ENCODE measurements around the gene GPR26. TPM values are rescaled to one million over a fixed set of nuclear protein-coding genes. Genes with fewer than 3 reads are reported as not detected.

GPR26 gene
- total RNA-seq, 1 donor from 2014 or later: not detected

- Mint-ChIP-seq H3K4me3 (no peak overlapping the region), H3K36me3 (no peaks in the 10 kb centered on the region), H3K27me3 (ENCODE audit: low read depth) (peaks cover 75% of the 10 kb centered on the region), H3K4me1 (no peaks in the 10 kb centered on the region), H3K9me3 (no peaks in the 10 kb centered on the region), H3K27ac (no peak overlapping the region)
- no peak for TF ChIP-seq CTCF (IDR thresholded peaks at IDR 0.05; ENCODE audit: unreplicated experiment)
- no peak for DNase-seq (ENCODE audit: low spot score in 2 of 2, unreplicated experiment in 2 of 2)
Observed at GRCh38 chr10:123675811-123676210, 9.7 kb downstream of the GPR26 start.

- H3K27me3 Mint-ChIP-seq (ENCODE audit: low read depth): peaks cover 65% of the 10 kb centered on the region
- no peaks in the 10 kb centered on the region for H3K9me3 Mint-ChIP-seq
- no peaks in the 10 kb centered on the region for H3K4me1 Mint-ChIP-seq
- no peak for TF ChIP-seq CTCF (IDR thresholded peaks at IDR 0.05; ENCODE audit: unreplicated experiment)
- H3K27ac Mint-ChIP-seq: no peak overlapping the region
- no peak for DNase-seq (ENCODE audit: low spot score in 2 of 2, unreplicated experiment in 2 of 2)
- H3K4me3 Mint-ChIP-seq: no peak overlapping the region
- H3K36me3 Mint-ChIP-seq: no peaks in the 10 kb centered on the region
Observed at GRCh38 chr10:123677556-123677955, 11.4 kb downstream of the GPR26 start.

- Mint-ChIP-seq H3K9me3 (no peaks in the 10 kb centered on the region), H3K4me3 (no peak overlapping the region), H3K36me3 (no peaks in the 10 kb centered on the region), H3K4me1 (no peaks in the 10 kb centered on the region), H3K27me3 (ENCODE audit: low read depth) (peaks cover 64% of the 10 kb centered on the region), H3K27ac (no peak overlapping the region)
- DNase-seq (ENCODE audit: low spot score in 2 of 2, unreplicated experiment in 2 of 2): no peak
- no peak for TF ChIP-seq CTCF (IDR thresholded peaks at IDR 0.05; ENCODE audit: unreplicated experiment)
Observed at GRCh38 chr10:123678376-123678775, 12.2 kb downstream of the GPR26 start.

- DNase-seq (ENCODE audit: low spot score in 2 of 2, unreplicated experiment in 2 of 2): no peak
- Mint-ChIP-seq H3K9me3 (no peaks in the 10 kb centered on the region), H3K4me1 (no peaks in the 10 kb centered on the region), H3K27me3 (ENCODE audit: low read depth) (peaks cover 58% of the 10 kb centered on the region), H3K4me3 (no peak overlapping the region), H3K36me3 (no peaks in the 10 kb centered on the region), H3K27ac (no peak overlapping the region)
- TF ChIP-seq CTCF (IDR thresholded peaks at IDR 0.05; ENCODE audit: unreplicated experiment): no peak
Observed at GRCh38 chr10:123681285-123681684, 15.1 kb downstream of the GPR26 start.

GRCh38 chr10:123682477-123682876 is 16.3 kb downstream of the GPR26 start:
- Mint-ChIP-seq H3K36me3 (no peaks in the 10 kb centered on the region), H3K27me3 (ENCODE audit: low read depth) (peaks cover 55% of the 10 kb centered on the region), H3K9me3 (no peaks in the 10 kb centered on the region), H3K4me3 (no peak overlapping the region), H3K4me1 (no peaks in the 10 kb centered on the region), H3K27ac (no peak overlapping the region)
- no peak for DNase-seq (ENCODE audit: low spot score in 2 of 2, unreplicated experiment in 2 of 2)
- TF ChIP-seq CTCF (IDR thresholded peaks at IDR 0.05; ENCODE audit: unreplicated experiment): no peak

GRCh38 chr10:123683459-123683858 is 17.3 kb downstream of the GPR26 start:
- no peak for DNase-seq (ENCODE audit: low spot score in 2 of 2, unreplicated experiment in 2 of 2)
- H3K9me3 Mint-ChIP-seq: no peaks in the 10 kb centered on the region
- no peaks in the 10 kb centered on the region for H3K4me1 Mint-ChIP-seq
- no peak overlapping the region for H3K4me3 Mint-ChIP-seq
- no peak overlapping the region for H3K27ac Mint-ChIP-seq
- no peak for TF ChIP-seq CTCF (IDR thresholded peaks at IDR 0.05; ENCODE audit: unreplicated experiment)
- H3K36me3 Mint-ChIP-seq: no peaks in the 10 kb centered on the region
- H3K27me3 Mint-ChIP-seq (ENCODE audit: low read depth): peaks cover 49% of the 10 kb centered on the region

Data from mesothelial cell of epicardium (in vitro differentiated cells).